MCF 10A (cell line): ENCODE measurements around the gene CBY3. TPM values are rescaled to one million over a fixed set of nuclear protein-coding genes. Genes with fewer than 3 reads are reported as not detected.
"Not testable (repeated sequence)": the region's sequence is repeated elsewhere in the genome, so short reads cannot be mapped to it uniquely, and the experiment has no call there.

Experiments
- BruUV-seq: library from RNA; stranded (reverse); fragments of 400-500 nt; replicated peaks from 2 replicates; lab custom pipeline; 2021; lab: Mats Ljungman, UMichigan
- CTCF ChIA-PET: fragments of 300-600 bp; sonication (Branson Sonifier 250); formaldehyde crosslinking; extraction: SDS; loops from one replicate; lab custom pipeline; 2021; ENCODE audit warnings: antibody characterized with exemption, inconsistent platforms; lab: Yijun Ruan, JAX
- POLR2A ChIA-PET: fragments of 300-600, 350-650 bp; sonication (Branson Sonifier 250); formaldehyde crosslinking; extraction: SDS; loops from one replicate; lab custom pipeline; 2020; ENCODE audit warnings: antibody characterized with exemption, inconsistent platforms; lab: Yijun Ruan, JAX
- DNase-seq: peaks from one replicate; pipeline ENCODE4 v3.0.0-alpha.2; 2018; ENCODE audit not compliant: unreplicated experiment
- H3K27ac Mint-ChIP-seq: one replicate; pipeline ENCODE4 v1.8.0; 2022; ENCODE audit warnings: mild to moderate bottlenecking, low read depth, mixed read lengths; ENCODE audit not compliant: unreplicated experiment
- H3K27me3 Mint-ChIP-seq: one replicate; pipeline ENCODE4 v1.8.0; 2022; ENCODE audit warnings: mixed read lengths; ENCODE audit not compliant: insufficient read depth, unreplicated experiment
- H3K36me3 Mint-ChIP-seq: one replicate; pipeline ENCODE4 v1.8.0; 2022; ENCODE audit warnings: mild to moderate bottlenecking, moderate library complexity, mixed read lengths; ENCODE audit not compliant: insufficient read depth, unreplicated experiment
- H3K4me1 Mint-ChIP-seq: one replicate; pipeline ENCODE4 v1.8.0; 2022; ENCODE audit warnings: mixed read lengths; ENCODE audit not compliant: insufficient read depth, unreplicated experiment
- H3K4me3 Mint-ChIP-seq: one replicate; pipeline ENCODE4 v1.8.0; 2022; ENCODE audit warnings: mild to moderate bottlenecking, moderate library complexity, mixed read lengths; ENCODE audit not compliant: unreplicated experiment
- H3K9me3 Mint-ChIP-seq: one replicate; pipeline ENCODE4 v1.8.0; 2022; ENCODE audit warnings: mixed read lengths; ENCODE audit not compliant: unreplicated experiment
- intact Hi-C: fragments of 100-400 bp; cut with micrococcal nuclease; formaldehyde crosslinking; loops from 2 replicates; pipeline ENCODE4 v1.14.1; 2022
- total RNA-seq: library from RNA; stranded (reverse); gene quantifications from 2 replicates; pipeline ENCODE4 v1.2.3, GENCODE V29; 2022
- TF ChIP-seq, protein P1 (sequence below): fragments of 200-600 bp; IDR thresholded peaks from one replicate; pipeline ENCODE4 v1.8.0; 2022; ENCODE audit warnings: antibody characterized with exemption, mild to moderate bottlenecking; ENCODE audit not compliant: unreplicated experiment

Gene CBY3
- total RNA-seq, 1 experiment from 2014 or later = not detected

DNA sequence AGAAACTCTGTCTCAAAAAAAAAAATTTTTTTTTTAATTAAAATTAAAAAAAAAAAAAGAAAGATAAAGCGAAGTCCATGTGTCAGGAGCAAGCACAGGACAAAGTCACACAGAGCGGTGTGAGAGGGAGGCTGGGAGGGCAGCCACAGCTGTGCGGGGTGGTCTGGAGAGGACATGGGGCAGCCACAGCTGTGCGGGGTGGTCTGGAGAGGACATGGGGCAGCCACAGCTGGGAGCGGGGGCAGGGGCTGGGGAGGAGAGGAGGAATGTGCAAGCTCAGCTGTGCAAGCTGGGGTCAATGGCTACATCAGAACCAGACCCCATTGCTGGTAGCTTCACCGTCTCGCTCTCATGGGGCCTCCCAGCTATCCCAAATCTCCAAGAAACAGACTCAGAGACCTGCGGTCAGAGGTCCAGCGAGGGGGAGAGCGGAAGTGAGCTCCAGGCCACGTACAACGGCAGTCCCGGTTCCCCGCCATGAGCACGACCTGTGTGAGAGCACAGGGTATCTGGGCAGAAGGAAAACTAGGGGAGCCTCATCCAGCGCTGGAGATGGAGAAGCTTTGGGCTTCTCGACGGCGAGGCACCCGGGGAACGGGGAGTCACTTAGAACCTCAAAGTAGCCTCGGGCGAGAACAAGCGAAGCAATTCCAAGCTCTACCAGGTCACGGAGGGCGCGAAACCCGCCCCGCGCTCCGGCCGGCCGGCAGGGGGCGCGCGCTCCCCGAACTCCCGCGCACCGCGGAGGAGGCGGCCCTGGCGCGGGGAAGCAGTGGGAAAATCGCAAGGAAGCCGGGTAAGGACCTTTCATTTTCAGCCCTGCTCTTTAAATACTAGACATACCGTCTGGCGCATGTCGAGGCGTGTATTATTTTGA is 23.3 kb downstream of the CBY3 start:
- CTCF ChIA-PET, H3K4me1 Mint-ChIP-seq, DNase-seq, BruUV-seq, intact Hi-C loops, H3K27ac Mint-ChIP-seq, H3K9me3 Mint-ChIP-seq, H3K4me3 Mint-ChIP-seq, H3K27me3 Mint-ChIP-seq, POLR2A ChIA-PET: not testable (repeated sequence)
- H3K36me3 Mint-ChIP-seq = peaks cover 12% of the 10 kb centered on the region

DNA sequence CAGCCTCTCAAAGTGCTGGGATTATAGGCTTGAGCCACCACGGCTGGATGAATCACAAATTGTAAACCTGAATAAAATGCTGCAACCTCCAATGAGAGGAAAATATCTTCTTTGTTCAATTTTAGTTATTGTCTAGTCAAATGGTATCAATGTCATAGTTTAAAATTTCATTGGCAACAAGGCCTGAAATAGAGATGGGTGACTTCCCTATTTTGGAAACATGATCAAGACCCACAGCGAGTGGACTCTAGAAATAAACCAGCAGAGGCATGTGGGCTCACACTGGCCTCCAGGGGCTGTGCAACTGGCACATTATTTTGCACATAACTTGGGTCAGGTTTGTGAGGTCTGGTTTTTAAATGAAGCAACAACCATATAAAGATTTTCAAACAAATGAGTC is 27.7 kb downstream of the CBY3 start:
- intact Hi-C loops = not testable (repeated sequence)

DNA sequence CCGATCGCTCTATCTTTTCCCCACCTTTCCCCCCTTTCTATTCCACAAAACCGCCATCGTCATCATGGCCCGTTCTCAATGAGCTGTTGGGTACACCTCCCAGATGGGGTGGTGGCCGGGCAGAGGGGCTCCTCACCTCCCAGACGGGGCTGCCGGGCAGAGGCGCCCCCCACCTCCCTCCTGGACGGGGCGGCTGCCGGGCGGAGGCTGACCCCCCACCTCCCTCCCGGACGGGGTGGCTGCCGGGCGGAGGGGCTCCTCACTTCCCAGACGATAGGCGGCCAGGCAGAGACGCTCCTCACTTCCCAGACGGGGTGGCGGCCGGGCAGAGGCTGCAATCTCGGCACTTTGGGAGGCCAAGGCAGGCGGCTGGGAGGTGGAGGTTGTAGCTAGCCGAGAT is 30.6 kb downstream of the CBY3 start:
- H3K27ac Mint-ChIP-seq, DNase-seq, BruUV-seq, H3K36me3 Mint-ChIP-seq, POLR2A ChIA-PET, intact Hi-C loops, H3K9me3 Mint-ChIP-seq, H3K27me3 Mint-ChIP-seq, CTCF ChIA-PET, H3K4me3 Mint-ChIP-seq, H3K4me1 Mint-ChIP-seq: not testable (repeated sequence)

More for the DNA sequence above, 27.7 kb downstream of the CBY3 start:
- H3K27me3 Mint-ChIP-seq, POLR2A ChIA-PET, H3K36me3 Mint-ChIP-seq, H3K4me3 Mint-ChIP-seq, H3K9me3 Mint-ChIP-seq, DNase-seq, BruUV-seq, CTCF ChIA-PET, H3K4me1 Mint-ChIP-seq, H3K27ac Mint-ChIP-seq: not testable (repeated sequence)

DNA sequence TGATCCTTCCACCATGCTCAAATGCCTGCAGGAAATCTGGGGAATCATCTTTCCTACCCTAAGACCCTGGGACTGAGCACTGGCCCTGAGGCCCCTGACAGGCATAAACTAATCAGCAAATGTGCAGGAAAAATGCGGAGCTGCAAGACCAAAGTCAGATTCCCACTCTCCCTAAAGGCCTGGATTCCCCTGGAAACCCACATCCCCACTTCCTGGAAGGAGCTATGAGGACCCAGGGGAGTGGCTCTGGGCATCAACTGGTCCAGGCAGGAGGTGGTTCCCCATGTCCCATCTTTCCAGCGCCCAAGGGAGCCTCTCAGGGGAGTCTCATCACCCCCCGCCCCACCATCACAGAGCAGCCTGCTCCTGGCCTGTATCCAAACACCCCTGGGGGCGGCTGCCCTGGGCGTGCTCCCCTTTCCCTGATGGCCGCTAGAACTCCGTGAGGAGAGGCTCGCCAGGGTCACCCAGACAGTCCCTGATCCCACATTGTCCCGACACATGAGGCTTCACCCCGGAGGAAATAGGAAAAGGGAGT is 31.6 kb downstream of the CBY3 start:
- H3K4me3 Mint-ChIP-seq, H3K4me1 Mint-ChIP-seq, H3K27ac Mint-ChIP-seq, POLR2A ChIA-PET, H3K9me3 Mint-ChIP-seq, intact Hi-C loops, DNase-seq, H3K36me3 Mint-ChIP-seq, BruUV-seq: not testable (repeated sequence)
- CTCF ChIA-PET = interaction anchor here (0.6 kb wide), 1 partner anchor 1405 kb away, joined by 3 read pairs; no protein-coding TSS in a partner anchor
- peaks cover 15% of the 10 kb centered on the region for H3K27me3 Mint-ChIP-seq

DNA sequence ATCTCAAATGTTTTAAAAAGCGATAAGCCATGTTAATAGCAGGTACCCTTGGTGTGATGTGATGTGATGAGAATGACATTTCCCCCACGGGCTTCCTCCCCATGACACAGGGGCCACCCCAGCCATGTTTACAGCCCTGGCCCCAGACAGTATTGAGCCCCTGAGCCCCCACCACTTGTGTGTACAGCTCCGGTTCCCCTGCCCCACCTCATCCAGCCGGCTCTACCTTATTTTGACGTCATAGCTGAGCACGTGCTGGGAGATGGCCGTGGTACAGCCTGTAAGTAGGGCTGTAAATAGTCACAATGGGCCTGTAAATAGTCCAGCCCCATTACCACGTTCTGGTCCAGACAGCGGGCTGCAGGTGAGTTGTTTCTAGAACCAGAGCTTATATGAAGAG is 32.4 kb downstream of the CBY3 start:
- TF ChIP-seq, protein P1, sequence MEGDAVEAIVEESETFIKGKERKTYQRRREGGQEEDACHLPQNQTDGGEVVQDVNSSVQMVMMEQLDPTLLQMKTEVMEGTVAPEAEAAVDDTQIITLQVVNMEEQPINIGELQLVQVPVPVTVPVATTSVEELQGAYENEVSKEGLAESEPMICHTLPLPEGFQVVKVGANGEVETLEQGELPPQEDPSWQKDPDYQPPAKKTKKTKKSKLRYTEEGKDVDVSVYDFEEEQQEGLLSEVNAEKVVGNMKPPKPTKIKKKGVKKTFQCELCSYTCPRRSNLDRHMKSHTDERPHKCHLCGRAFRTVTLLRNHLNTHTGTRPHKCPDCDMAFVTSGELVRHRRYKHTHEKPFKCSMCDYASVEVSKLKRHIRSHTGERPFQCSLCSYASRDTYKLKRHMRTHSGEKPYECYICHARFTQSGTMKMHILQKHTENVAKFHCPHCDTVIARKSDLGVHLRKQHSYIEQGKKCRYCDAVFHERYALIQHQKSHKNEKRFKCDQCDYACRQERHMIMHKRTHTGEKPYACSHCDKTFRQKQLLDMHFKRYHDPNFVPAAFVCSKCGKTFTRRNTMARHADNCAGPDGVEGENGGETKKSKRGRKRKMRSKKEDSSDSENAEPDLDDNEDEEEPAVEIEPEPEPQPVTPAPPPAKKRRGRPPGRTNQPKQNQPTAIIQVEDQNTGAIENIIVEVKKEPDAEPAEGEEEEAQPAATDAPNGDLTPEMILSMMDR = no peak
- no peak for DNase-seq
- ChIA-PET POLR2A (interaction anchor here (0.6 kb wide), 1 partner anchor 116 kb away, joined by 3 read pairs; no protein-coding TSS in a partner anchor), CTCF (interaction anchor here (0.6 kb wide), 1 partner anchor 1406 kb away, joined by 3 read pairs; no protein-coding TSS in a partner anchor)
- BruUV-seq = no TSS peak
- intact Hi-C loops = no loop called here
- H3K4me3 Mint-ChIP-seq = no peak overlapping the region
- no peaks in the 10 kb centered on the region for H3K9me3 Mint-ChIP-seq
- peaks cover 15% of the 10 kb centered on the region for H3K27me3 Mint-ChIP-seq
- H3K36me3 Mint-ChIP-seq = no peaks in the 10 kb centered on the region
- H3K4me1 Mint-ChIP-seq = no peaks in the 10 kb centered on the region
- no peak overlapping the region for H3K27ac Mint-ChIP-seq

DNA sequence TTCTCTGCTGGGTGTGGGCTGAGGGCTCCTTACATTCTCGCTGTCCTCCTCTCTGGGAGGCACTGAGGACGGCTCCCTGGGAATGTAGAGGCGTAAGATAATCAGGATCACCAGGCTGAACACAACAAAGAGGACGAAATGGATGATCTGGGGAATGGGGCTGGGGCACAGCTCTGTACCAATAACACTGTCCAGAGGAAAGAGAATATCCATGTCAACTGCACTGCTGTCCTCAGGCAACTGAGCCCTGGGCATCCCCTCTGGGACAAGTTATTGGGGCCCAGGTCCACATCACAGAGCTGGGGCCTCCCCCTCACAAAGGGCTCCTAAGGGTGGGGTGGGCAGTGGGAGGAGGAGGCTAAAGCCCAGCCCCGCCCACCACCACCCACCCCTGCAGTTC is 36.1 kb downstream of the CBY3 start:
- POLR2A ChIA-PET, H3K27ac Mint-ChIP-seq, H3K4me1 Mint-ChIP-seq, H3K4me3 Mint-ChIP-seq, intact Hi-C loops, H3K9me3 Mint-ChIP-seq, H3K36me3 Mint-ChIP-seq, DNase-seq, BruUV-seq: not testable (repeated sequence)
- peaks cover 26% of the 10 kb centered on the region for H3K27me3 Mint-ChIP-seq
- CTCF ChIA-PET = interaction anchor here (1.1 kb wide), 1 partner anchor 151 kb away, joined by 3 read pairs; no protein-coding TSS in a partner anchor

DNA sequence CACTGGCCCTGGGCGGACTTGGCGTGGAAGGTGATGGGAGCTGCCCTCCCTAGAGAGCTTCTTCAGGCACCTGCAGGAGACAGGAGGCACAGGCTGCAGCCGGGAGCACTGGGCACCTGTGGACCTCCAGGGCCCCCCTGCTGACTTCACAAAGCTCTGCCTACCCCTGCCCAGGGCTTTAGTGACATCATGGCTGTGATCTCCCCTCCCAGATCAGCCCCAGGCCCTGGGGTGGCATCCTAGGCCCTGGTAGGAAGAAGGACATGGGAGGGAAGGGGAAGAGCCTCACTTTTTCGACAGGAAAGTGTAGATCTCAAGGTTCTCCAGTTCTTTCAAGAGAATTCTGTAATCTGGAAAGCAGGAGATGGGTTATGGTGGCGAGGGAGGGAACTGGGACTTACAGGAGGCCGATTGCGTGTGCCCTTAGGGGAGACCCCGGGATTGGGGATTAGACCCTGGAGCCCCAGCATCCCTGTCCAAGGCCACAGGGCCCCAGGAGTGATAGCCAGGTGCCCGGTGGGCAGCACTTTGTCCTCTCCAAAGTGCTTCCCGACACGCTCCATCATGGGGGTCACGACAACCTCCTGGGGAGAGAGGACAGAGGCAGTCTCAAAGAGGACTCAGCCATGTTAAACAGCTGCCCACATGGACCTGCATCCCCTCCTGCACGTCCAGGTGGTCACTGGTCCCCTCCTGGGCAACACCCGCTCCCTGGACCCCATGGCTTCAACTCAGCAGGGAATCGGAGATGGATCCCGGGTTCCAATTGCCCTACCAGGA is 37.5 kb downstream of the CBY3 start:
- H3K4me3 Mint-ChIP-seq, CTCF ChIA-PET, intact Hi-C loops, H3K36me3 Mint-ChIP-seq, H3K4me1 Mint-ChIP-seq, DNase-seq, BruUV-seq, POLR2A ChIA-PET, H3K9me3 Mint-ChIP-seq, H3K27ac Mint-ChIP-seq: not testable (repeated sequence)
- peaks cover 26% of the 10 kb centered on the region for H3K27me3 Mint-ChIP-seq

DNA sequence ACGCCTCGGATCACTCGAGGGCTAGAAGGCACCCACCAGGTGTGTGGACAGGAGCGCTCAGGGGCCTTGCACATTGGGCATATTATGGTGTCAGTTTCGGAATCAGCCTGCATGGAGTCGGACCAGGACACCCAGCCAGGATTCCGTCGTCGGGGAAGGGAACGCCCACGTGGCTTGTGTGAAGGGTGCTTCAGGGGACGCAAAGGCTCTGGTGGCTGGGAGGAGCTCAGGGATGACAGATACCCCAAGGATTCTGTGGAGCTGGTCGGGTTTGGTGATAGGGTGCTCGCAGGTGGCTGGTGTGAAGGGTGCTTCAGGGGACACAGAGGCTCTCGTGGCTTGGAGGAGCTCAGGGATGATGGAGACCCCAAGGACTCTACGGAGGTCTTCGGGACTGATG is 38.2 kb downstream of the CBY3 start:
- DNase-seq, intact Hi-C loops, H3K36me3 Mint-ChIP-seq, H3K4me1 Mint-ChIP-seq, H3K27ac Mint-ChIP-seq, CTCF ChIA-PET, BruUV-seq, POLR2A ChIA-PET, H3K9me3 Mint-ChIP-seq, H3K4me3 Mint-ChIP-seq: not testable (repeated sequence)
- H3K27me3 Mint-ChIP-seq = peaks cover 26% of the 10 kb centered on the region
